ENCODE data around the gene CLMN.

The CLMN gene

GRCh38 chr14:95189367-95190132, 130.2 kb downstream of the CLMN start:
- Histone ChIP-seq H3K9ac (ENCODE audit: low read length) (no peak overlapping the region), H3K36me3 (ENCODE audit: insufficient read depth, low read length) (no peaks in the 10 kb centered on the region), H4K20me1 (ENCODE audit: insufficient read depth, low read length) (no peaks in the 10 kb centered on the region), H3F3A (ENCODE audit: insufficient read depth, low read length) (no peaks in the 10 kb centered on the region), H3K27ac (ENCODE audit: low read depth, low read length, poor library complexity, severe bottlenecking) (no peak overlapping the region), H2AFZ (ENCODE audit: low read length) (no peak overlapping the region), H3K4me1 (ENCODE audit: insufficient read depth, low read length, severe bottlenecking) (no peaks in the 10 kb centered on the region), H3K9me2 (ENCODE audit: low read depth, low read length) (no peaks in the 10 kb centered on the region), H3K4me3 (ENCODE audit: low read depth, low read length, poor library complexity, severe bottlenecking) (no peak overlapping the region), H3K9me3 (ENCODE audit: low read length) (no peaks in the 10 kb centered on the region), H3K79me2 (ENCODE audit: insufficient read depth, low read length) (no peaks in the 10 kb centered on the region), H3K27me3 (ENCODE audit: insufficient read depth, low read length) (0 out of 2 replicates have a peak, but pooled peaks cover 4% of the 10 kb centered on the region), H3K4me2 (ENCODE audit: low read length) (no peak overlapping the region)
- TF ChIP-seq CTCF (IDR thresholded peaks at IDR 0.05; ENCODE audit: low read length) (no peak), EZH2 (IDR thresholded peaks at IDR 0.05; ENCODE audit: borderline replicate concordance, low read length) (no peak)

GRCh38 chr14:95188380-95188779, 131.3 kb downstream of the CLMN start:
- no peaks in the 10 kb centered on the region for H4K20me1 ChIP-seq (ENCODE audit: insufficient read depth, low read length)
- H3K79me2 ChIP-seq (ENCODE audit: insufficient read depth, low read length): no peaks in the 10 kb centered on the region
- H3K9me3 ChIP-seq (ENCODE audit: low read length): no peaks in the 10 kb centered on the region
- no peak overlapping the region for H3K4me2 ChIP-seq (ENCODE audit: low read length)
- no peaks in the 10 kb centered on the region for H3K36me3 ChIP-seq (ENCODE audit: insufficient read depth, low read length)
- TF ChIP-seq CTCF (IDR thresholded peaks at IDR 0.05; ENCODE audit: low read length) (no peak), EZH2 (IDR thresholded peaks at IDR 0.05; ENCODE audit: borderline replicate concordance, low read length) (no peak)
- H3F3A ChIP-seq (ENCODE audit: insufficient read depth, low read length): no peaks in the 10 kb centered on the region
- H3K4me3 ChIP-seq (ENCODE audit: low read depth, low read length, poor library complexity, severe bottlenecking): no peak overlapping the region
- no peaks in the 10 kb centered on the region for H3K4me1 ChIP-seq (ENCODE audit: insufficient read depth, low read length, severe bottlenecking)
- H2AFZ ChIP-seq (ENCODE audit: low read length): no peak overlapping the region
- no peaks in the 10 kb centered on the region for H3K9me2 ChIP-seq (ENCODE audit: low read depth, low read length)
- H3K27me3 ChIP-seq (ENCODE audit: insufficient read depth, low read length): 0 out of 2 replicates have a peak, but pooled peaks cover 4% of the 10 kb centered on the region
- no peak overlapping the region for H3K27ac ChIP-seq (ENCODE audit: low read depth, low read length, poor library complexity, severe bottlenecking)
- H3K9ac ChIP-seq (ENCODE audit: low read length): no peak overlapping the region

GRCh38 chr14:95185767-95186392, 133.8 kb downstream of the CLMN start:
- Histone ChIP-seq H3K27ac (ENCODE audit: low read depth, low read length, poor library complexity, severe bottlenecking) (no peak overlapping the region), H3K9me2 (ENCODE audit: low read depth, low read length) (no peaks in the 10 kb centered on the region), H3K4me3 (ENCODE audit: low read depth, low read length, poor library complexity, severe bottlenecking) (no peak overlapping the region), H3K79me2 (ENCODE audit: insufficient read depth, low read length) (no peaks in the 10 kb centered on the region), H3K4me1 (ENCODE audit: insufficient read depth, low read length, severe bottlenecking) (no peaks in the 10 kb centered on the region), H4K20me1 (ENCODE audit: insufficient read depth, low read length) (no peaks in the 10 kb centered on the region), H2AFZ (ENCODE audit: low read length) (no peak overlapping the region), H3K9ac (ENCODE audit: low read length) (no peak overlapping the region), H3K27me3 (ENCODE audit: insufficient read depth, low read length) (0 out of 2 replicates have a peak, but pooled peaks cover 4% of the 10 kb centered on the region), H3K9me3 (ENCODE audit: low read length) (no peaks in the 10 kb centered on the region), H3F3A (ENCODE audit: insufficient read depth, low read length) (no peaks in the 10 kb centered on the region), H3K36me3 (ENCODE audit: insufficient read depth, low read length) (no peaks in the 10 kb centered on the region), H3K4me2 (ENCODE audit: low read length) (no peak overlapping the region)
- TF ChIP-seq CTCF (IDR thresholded peaks at IDR 0.05; ENCODE audit: low read length): no peak
- no peak for TF ChIP-seq EZH2 (IDR thresholded peaks at IDR 0.05; ENCODE audit: borderline replicate concordance, low read length)
